ENCODE measurements around the gene SUSD6.
"Not testable (repeated sequence)": the region's sequence is repeated elsewhere in the genome, so short reads cannot be mapped to it uniquely, and the experiment has no call there.

The SUSD6 gene

GRCh38 chr14:69591317-69591716 lies 20.1 kb upstream of the SUSD6 start:
- no peak for DNase-seq (ENCODE audit: low spot score)

GRCh38 chr14:69593018-69593677 lies 18.2 kb upstream of the SUSD6 start:
- peak; percentile 72 for DNase-seq (ENCODE audit: low spot score)

- peak; percentile 22 for DNase-seq (ENCODE audit: low spot score)
These were observed 16.6 kb upstream of the SUSD6 start for GRCh38 chr14:69594846-69595245.

GRCh38 chr14:69595336-69595735 lies 16.1 kb upstream of the SUSD6 start:
- DNase-seq (ENCODE audit: low spot score): no peak

- DNase-seq (ENCODE audit: low spot score): not testable (repeated sequence)
These were observed 12.0 kb upstream of the SUSD6 start for GRCh38 chr14:69599431-69599830.

- DNase-seq (ENCODE audit: low spot score): no peak
These were observed 11.0 kb upstream of the SUSD6 start for GRCh38 chr14:69600304-69600891.

- no peak for DNase-seq (ENCODE audit: low spot score)
These were observed 5.7 kb upstream of the SUSD6 start for GRCh38 chr14:69605738-69606137.

GRCh38 chr14:69606258-69607184 lies 4.9 kb upstream of the SUSD6 start:
- no peak for DNase-seq (ENCODE audit: low spot score)

GRCh38 chr14:69610020-69610873 lies 1.1 kb upstream of the SUSD6 start:
- DNase-seq (ENCODE audit: low spot score): no peak

GRCh38 chr14:69610874-69611171 lies 573 bp upstream of the SUSD6 start:
- peak; percentile 18 for DNase-seq (ENCODE audit: low spot score)

GRCh38 chr14:69612014-69612782 lies 802 bp downstream of the SUSD6 start:
- no peak for DNase-seq (ENCODE audit: low spot score)

GRCh38 chr14:69612783-69613130 lies 1.4 kb downstream of the SUSD6 start:
- no peak for DNase-seq (ENCODE audit: low spot score)

- DNase-seq (ENCODE audit: low spot score): no peak
These were observed 2.1 kb downstream of the SUSD6 start for GRCh38 chr14:69613312-69614073.

- DNase-seq (ENCODE audit: low spot score): no peak
These were observed 3.2 kb downstream of the SUSD6 start for GRCh38 chr14:69614592-69614991.

- no peak for DNase-seq (ENCODE audit: low spot score)
These were observed 3.7 kb downstream of the SUSD6 start for GRCh38 chr14:69615121-69615495.

GRCh38 chr14:69615496-69616407 lies 4.4 kb downstream of the SUSD6 start:
- peak; percentile 69 for DNase-seq (ENCODE audit: low spot score)

- no peak for DNase-seq (ENCODE audit: low spot score)
These were observed 5.0 kb downstream of the SUSD6 start for GRCh38 chr14:69616408-69616773.

GRCh38 chr14:69617796-69618195 lies 6.4 kb downstream of the SUSD6 start:
- no peak for DNase-seq (ENCODE audit: low spot score)

GRCh38 chr14:69619012-69619411 lies 7.6 kb downstream of the SUSD6 start:
- peak; percentile 16 for DNase-seq (ENCODE audit: low spot score)

GRCh38 chr14:69620211-69620611 lies 8.8 kb downstream of the SUSD6 start:
- DNase-seq (ENCODE audit: low spot score): no peak
